ENCODE data around the gene ARFGEF2. TPM values are rescaled to one million over a fixed set of nuclear protein-coding genes. Genes with fewer than 3 reads are reported as not detected.

The ARFGEF2 gene
- polyA plus RNA-seq, 1 donor from 2014 or later, result 19.8 TPM

DNA sequence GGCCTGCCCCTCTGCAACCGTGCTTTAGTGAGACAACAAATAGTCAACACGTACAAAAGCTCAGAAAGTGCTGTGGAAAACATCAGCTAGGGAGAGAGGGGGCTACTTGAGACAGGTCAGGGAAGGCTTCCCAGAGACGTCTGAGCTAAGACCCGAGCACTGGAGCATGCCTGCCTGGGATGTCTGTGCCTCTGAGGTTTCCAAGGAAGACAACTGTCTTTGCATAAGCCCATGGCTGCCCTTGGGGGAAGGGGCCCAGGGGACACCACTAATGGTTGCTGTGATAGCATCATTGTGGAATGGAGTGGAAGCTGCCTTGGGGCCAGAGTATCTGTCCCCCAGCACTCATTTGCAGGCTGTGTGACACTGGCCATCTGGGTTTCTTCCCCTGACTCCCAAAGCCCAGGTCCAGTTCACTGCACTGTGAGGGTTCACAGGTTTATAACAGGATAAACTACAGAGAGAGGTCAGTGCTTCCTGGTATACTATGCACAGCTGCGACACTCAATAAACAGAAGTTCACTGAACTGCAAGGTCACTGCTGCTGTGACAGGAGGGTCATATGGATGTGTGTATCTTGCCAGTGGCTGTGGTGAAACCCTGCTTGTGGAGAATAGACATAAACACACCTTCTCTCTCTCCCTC lies 1.5 kb upstream of the ARFGEF2 start:
- Histone ChIP-seq H3K27ac (ENCODE audit: low read length) (no peak overlapping the region), H3K9me2 (ENCODE audit: insufficient read depth, low read length) (no peaks in the 10 kb centered on the region), H3K4me2 (ENCODE audit: low read length) (no peak overlapping the region), H3K79me2 (replicated peaks; ENCODE audit: insufficient read depth, low read length) (peaks cover 29% of the 10 kb centered on the region), H4K20me1 (ENCODE audit: insufficient read depth) (no peaks in the 10 kb centered on the region), H3K9ac (ENCODE audit: low read length) (no peak overlapping the region), H3K27me3 (ENCODE audit: insufficient read depth, low read depth, low read length) (no peaks in the 10 kb centered on the region), H3K9me3 (ENCODE audit: low read length) (no peaks in the 10 kb centered on the region), H3F3A (ENCODE audit: insufficient read depth, low read length, poor library complexity, severe bottlenecking) (no peaks in the 10 kb centered on the region), H2AFZ (ENCODE audit: low read depth, low read length) (no peak overlapping the region), H3K36me3 (ENCODE audit: insufficient read depth, low read length) (no peaks in the 10 kb centered on the region), H3K4me3 (ENCODE audit: low read length) (no peak overlapping the region)
- TF ChIP-seq MXI1 (conservative IDR thresholded peaks at IDR 0.05; ENCODE audit: poor library complexity, severe bottlenecking), result no peak
- TF ChIP-seq EP300 (conservative IDR thresholded peaks at IDR 0.05; ENCODE audit: poor library complexity, severe bottlenecking), result no peak
- TF ChIP-seq, protein P1, sequence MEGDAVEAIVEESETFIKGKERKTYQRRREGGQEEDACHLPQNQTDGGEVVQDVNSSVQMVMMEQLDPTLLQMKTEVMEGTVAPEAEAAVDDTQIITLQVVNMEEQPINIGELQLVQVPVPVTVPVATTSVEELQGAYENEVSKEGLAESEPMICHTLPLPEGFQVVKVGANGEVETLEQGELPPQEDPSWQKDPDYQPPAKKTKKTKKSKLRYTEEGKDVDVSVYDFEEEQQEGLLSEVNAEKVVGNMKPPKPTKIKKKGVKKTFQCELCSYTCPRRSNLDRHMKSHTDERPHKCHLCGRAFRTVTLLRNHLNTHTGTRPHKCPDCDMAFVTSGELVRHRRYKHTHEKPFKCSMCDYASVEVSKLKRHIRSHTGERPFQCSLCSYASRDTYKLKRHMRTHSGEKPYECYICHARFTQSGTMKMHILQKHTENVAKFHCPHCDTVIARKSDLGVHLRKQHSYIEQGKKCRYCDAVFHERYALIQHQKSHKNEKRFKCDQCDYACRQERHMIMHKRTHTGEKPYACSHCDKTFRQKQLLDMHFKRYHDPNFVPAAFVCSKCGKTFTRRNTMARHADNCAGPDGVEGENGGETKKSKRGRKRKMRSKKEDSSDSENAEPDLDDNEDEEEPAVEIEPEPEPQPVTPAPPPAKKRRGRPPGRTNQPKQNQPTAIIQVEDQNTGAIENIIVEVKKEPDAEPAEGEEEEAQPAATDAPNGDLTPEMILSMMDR (IDR thresholded peaks at IDR 0.05; ENCODE audit: poor library complexity, severe bottlenecking), result no peak
- TF ChIP-seq RAD21 (conservative IDR thresholded peaks at IDR 0.05), result no peak
- TF ChIP-seq TAF1 (IDR thresholded peaks at IDR 0.05; ENCODE audit: low read depth), result no peak
- no peak for TF ChIP-seq POLR2AphosphoS5 (IDR thresholded peaks at IDR 0.05)
- no peak for TF ChIP-seq EZH2 (IDR thresholded peaks at IDR 0.05; ENCODE audit: borderline replicate concordance, insufficient read depth, low read length, poor library complexity, severe bottlenecking)
- TF ChIP-seq, protein P2, sequence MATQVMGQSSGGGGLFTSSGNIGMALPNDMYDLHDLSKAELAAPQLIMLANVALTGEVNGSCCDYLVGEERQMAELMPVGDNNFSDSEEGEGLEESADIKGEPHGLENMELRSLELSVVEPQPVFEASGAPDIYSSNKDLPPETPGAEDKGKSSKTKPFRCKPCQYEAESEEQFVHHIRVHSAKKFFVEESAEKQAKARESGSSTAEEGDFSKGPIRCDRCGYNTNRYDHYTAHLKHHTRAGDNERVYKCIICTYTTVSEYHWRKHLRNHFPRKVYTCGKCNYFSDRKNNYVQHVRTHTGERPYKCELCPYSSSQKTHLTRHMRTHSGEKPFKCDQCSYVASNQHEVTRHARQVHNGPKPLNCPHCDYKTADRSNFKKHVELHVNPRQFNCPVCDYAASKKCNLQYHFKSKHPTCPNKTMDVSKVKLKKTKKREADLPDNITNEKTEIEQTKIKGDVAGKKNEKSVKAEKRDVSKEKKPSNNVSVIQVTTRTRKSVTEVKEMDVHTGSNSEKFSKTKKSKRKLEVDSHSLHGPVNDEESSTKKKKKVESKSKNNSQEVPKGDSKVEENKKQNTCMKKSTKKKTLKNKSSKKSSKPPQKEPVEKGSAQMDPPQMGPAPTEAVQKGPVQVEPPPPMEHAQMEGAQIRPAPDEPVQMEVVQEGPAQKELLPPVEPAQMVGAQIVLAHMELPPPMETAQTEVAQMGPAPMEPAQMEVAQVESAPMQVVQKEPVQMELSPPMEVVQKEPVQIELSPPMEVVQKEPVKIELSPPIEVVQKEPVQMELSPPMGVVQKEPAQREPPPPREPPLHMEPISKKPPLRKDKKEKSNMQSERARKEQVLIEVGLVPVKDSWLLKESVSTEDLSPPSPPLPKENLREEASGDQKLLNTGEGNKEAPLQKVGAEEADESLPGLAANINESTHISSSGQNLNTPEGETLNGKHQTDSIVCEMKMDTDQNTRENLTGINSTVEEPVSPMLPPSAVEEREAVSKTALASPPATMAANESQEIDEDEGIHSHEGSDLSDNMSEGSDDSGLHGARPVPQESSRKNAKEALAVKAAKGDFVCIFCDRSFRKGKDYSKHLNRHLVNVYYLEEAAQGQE (IDR thresholded peaks at IDR 0.05; ENCODE audit: borderline replicate concordance), result no peak
- no peak for TF ChIP-seq SMC3 (conservative IDR thresholded peaks at IDR 0.05; ENCODE audit: poor library complexity)

DNA sequence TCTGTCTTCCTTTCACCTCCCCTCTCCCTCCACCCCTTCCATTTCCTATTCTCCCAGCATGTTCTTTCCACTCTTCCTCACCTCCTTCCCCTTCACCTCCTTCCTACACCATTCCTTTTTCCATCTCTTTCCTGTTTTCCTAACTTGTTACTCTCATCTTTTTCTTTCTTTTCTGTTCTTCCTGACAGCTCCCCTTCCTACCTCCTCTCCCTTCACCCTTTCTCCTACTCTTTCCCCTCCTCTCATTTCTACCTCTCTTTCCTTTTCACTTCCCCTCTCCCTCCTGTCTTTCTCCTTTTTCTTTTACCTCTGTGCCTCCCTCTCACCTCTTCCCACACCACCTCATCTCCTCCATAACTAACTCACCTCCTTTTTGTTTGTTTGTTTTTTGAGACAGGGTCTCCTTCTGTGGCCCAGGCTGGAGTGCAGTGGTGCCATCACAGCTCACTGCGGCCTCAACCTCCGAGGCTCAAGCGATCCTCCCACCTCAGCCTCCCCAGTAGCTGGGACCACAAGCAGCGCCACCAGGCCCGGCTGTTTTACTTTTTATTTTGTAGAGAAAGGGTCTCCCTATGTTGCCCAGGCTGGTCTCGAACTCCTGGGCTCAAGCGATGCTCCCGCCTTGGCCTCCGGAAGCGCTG lies 864 bp upstream of the ARFGEF2 start:
- Histone ChIP-seq H3K9ac (ENCODE audit: low read length) (peak overlapping the region; percentile 88), H3K4me3 (ENCODE audit: low read length) (peak overlapping the region; percentile 90), H4K20me1 (ENCODE audit: insufficient read depth) (no peaks in the 10 kb centered on the region), H2AFZ (ENCODE audit: low read depth, low read length) (peak overlapping the region; percentile 97), H3F3A (ENCODE audit: insufficient read depth, low read length, poor library complexity, severe bottlenecking) (no peaks in the 10 kb centered on the region), H3K4me2 (ENCODE audit: low read length) (no peak overlapping the region), H3K9me3 (ENCODE audit: low read length) (no peaks in the 10 kb centered on the region), H3K27ac (ENCODE audit: low read length) (peak overlapping the region; percentile 94), H3K79me2 (replicated peaks; ENCODE audit: insufficient read depth, low read length) (peaks cover 32% of the 10 kb centered on the region), H3K36me3 (ENCODE audit: insufficient read depth, low read length) (no peaks in the 10 kb centered on the region), H3K9me2 (ENCODE audit: insufficient read depth, low read length) (no peaks in the 10 kb centered on the region), H3K27me3 (ENCODE audit: insufficient read depth, low read depth, low read length) (no peaks in the 10 kb centered on the region)
- TF ChIP-seq, protein P1 (IDR thresholded peaks at IDR 0.05; ENCODE audit: poor library complexity, severe bottlenecking), result no peak
